Fibroblast of pulmonary artery (primary cell): ENCODE results near the gene AP3B2.

ENCODE experiments used
- DNase-seq: peaks from one replicate; pipeline ENCODE4 v3.0.0-alpha.2; 2010; ENCODE audit warnings: low read depth
- H3K4me3 ChIP-seq: replicated peaks from 2 replicates; pipeline ENCODE4 v1.5.1; 2011; ENCODE audit warnings: low read depth, mild to moderate bottlenecking, control low read depth, low read length, moderate library complexity
- TF ChIP-seq, protein P1 (sequence below): IDR thresholded peaks from 2 replicates; pipeline ENCODE4 v1.5.1; 2011; ENCODE audit warnings: mild to moderate bottlenecking, control low read depth, low read length, inconsistent platforms; ENCODE audit errors: missing control alignments

AP3B2 gene

GRCh38 chr15:82697735-82698407, 11.8 kb downstream of the AP3B2 start:
- H3K4me3 ChIP-seq: no peak overlapping the region
- DNase-seq: no peak
- TF ChIP-seq, protein P1, sequence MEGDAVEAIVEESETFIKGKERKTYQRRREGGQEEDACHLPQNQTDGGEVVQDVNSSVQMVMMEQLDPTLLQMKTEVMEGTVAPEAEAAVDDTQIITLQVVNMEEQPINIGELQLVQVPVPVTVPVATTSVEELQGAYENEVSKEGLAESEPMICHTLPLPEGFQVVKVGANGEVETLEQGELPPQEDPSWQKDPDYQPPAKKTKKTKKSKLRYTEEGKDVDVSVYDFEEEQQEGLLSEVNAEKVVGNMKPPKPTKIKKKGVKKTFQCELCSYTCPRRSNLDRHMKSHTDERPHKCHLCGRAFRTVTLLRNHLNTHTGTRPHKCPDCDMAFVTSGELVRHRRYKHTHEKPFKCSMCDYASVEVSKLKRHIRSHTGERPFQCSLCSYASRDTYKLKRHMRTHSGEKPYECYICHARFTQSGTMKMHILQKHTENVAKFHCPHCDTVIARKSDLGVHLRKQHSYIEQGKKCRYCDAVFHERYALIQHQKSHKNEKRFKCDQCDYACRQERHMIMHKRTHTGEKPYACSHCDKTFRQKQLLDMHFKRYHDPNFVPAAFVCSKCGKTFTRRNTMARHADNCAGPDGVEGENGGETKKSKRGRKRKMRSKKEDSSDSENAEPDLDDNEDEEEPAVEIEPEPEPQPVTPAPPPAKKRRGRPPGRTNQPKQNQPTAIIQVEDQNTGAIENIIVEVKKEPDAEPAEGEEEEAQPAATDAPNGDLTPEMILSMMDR: no peak

- DNase-seq: no peak
- TF ChIP-seq, protein P1: no peak
- no peak overlapping the region for H3K4me3 ChIP-seq
Measured at GRCh38 chr15:82692171-82692570, 17.5 kb downstream of the AP3B2 start.

DNA sequence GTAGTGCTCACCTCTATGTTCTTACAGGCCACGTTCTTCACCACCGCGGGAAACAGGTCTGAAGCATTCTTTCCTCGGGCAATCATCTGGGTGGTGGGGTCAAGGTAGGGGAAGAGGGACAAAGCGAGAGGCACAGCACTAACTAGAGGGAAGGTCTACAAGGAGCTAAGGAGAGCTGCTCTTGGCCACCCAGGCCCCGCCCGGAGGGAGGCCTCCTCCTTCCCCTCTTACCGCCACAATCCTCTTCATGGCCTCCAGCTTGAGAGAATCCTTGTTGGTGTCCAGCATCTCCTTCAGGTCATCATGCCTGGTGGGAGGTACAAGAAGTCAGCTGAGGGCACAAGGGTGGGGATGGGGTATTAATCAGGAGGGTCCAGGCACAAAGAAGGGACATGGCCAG, 20.5 kb downstream of the AP3B2 start:
- TF ChIP-seq, protein P1: no peak
- no peak for DNase-seq
- no peak overlapping the region for H3K4me3 ChIP-seq

DNA sequence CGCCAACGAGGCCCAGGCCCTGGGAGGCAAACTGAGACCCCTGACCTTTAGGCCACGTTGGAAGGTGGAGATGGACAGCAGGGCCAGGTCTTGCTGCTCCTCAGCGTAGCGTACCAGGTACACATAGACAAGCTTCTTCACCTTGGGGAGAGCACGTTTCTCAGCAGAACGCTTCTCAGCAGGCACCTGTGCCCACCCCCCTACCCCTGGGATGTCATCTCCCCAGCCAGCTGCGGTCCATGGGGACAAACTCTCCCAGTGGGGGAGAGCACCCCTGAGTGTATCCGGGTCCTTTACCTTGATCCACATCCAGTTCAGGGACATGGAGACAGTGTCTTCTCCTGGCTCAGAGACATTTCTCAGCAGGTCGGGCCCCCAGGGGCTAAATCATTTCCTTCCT, 21.0 kb downstream of the AP3B2 start:
- no peak for DNase-seq
- H3K4me3 ChIP-seq: no peak overlapping the region
- TF ChIP-seq, protein P1: no peak

- H3K4me3 ChIP-seq: no peak overlapping the region
Measured at GRCh38 chr15:82681371-82681770, 28.3 kb downstream of the AP3B2 start.

GRCh38 chr15:82680200-82681102, 29.2 kb downstream of the AP3B2 start:
- no peak overlapping the region for H3K4me3 ChIP-seq

More at GRCh38 chr15:82681371-82681770, 28.3 kb downstream of the AP3B2 start:
- TF ChIP-seq, protein P1: no peak
- no peak for DNase-seq

More at GRCh38 chr15:82680200-82681102, 29.2 kb downstream of the AP3B2 start:
- no peak for DNase-seq
- TF ChIP-seq, protein P1: no peak
